Psoas muscle (tissue), 8 donors: ENCODE measurements around the gene TIGIT. TPM values are rescaled to one million over a fixed set of nuclear protein-coding genes. Genes with fewer than 3 reads are reported as not detected.

ENCODE experiments used
- ATAC-seq, 4 donors: fragments of 200-7000 bp; cut with Tn5 transposase; one replicate each; pipeline ENCODE4 v1.9.1; 2020; ENCODE audit warnings: moderate library complexity in 3 of 4, mild to moderate bottlenecking in 2 of 4
- DNase-seq, 2 donors: peaks; one replicate each; pipeline ENCODE4 v3.0.0-alpha.2; 2020
- H3K27ac ChIP-seq: fragments of 200-600 bp; one replicate; pipeline ENCODE4 v1.8.0; 2022
- H3K27me3 ChIP-seq, 3 donors: fragments of 200-600 bp in 1 of 3; one replicate each; pipeline versions ENCODE4 v1.6.1 to v1.8.0; 2013 to 2022; ENCODE audit warnings: low read length in 2 of 3, mild to moderate bottlenecking in 2 of 3, moderate library complexity in 1 of 3; ENCODE audit not compliant: insufficient read depth in 3 of 3
- H3K36me3 ChIP-seq, 2 donors: fragments of 200-600 bp in 1 of 2; one replicate each; pipeline versions ENCODE4 v1.6.1 to v1.8.0; 2013 to 2022; ENCODE audit warnings: low read depth in 1 of 2, mild to moderate bottlenecking in 1 of 2, moderate library complexity in 1 of 2; ENCODE audit not compliant: insufficient read depth in 1 of 2
- H3K4me1 ChIP-seq: fragments of 200-600 bp; one replicate; pipeline ENCODE4 v1.8.0; 2022
- H3K4me3 ChIP-seq: fragments of 200-600 bp; one replicate; pipeline ENCODE4 v1.8.0; 2022; ENCODE audit warnings: mild to moderate bottlenecking
- H3K9me3 ChIP-seq: fragments of 200-600 bp; one replicate; pipeline ENCODE4 v1.8.0; 2022
- WGBS, 3 donors: extraction: QIAGEN DNeasy Blood & Tissue Kit; methylation state at CpG; one replicate each; pipeline versions ENCODE4 v1.1.6 to v1.1.7; 2013; 5-methylcytosine and 5-hydroxymethylcytosine counted together
- intact Hi-C, 2 donors: fragments of 100-400 bp; cut with DNase I; formaldehyde crosslinking; loops; one replicate each; pipeline versions ENCODE4 v1.11.0 to v1.14.2; 2022
- polyA plus RNA-seq, 3 donors: library from polyadenylated mRNA; stranded (reverse); fragments of 200-250 nt; gene quantifications; one replicate each; pipeline ENCODE4 v1.2.3, GENCODE V29; 2013
- total RNA-seq, 4 donors: library from RNA; stranded (reverse); fragmentation: NEBNext Ultra II Directional in 2 of 4; extraction: Animal tissue kit (Norgen Biotek cat#: 25700) in 2 of 4; gene quantifications; one replicate each; pipeline versions ENCODE4 v1.2.1 to v1.2.4, GENCODE V29; 2021 to 2023
- TF ChIP-seq, protein P1 (sequence below): fragments of 200-600 bp; IDR thresholded peaks from one replicate; pipeline ENCODE4 v1.8.0; 2022; ENCODE audit warnings: antibody characterized with exemption
- donor health status: healthy with polysubstance abuse.
- donor health status: DM: no; HTN: no; CAD: no; lungs with moderate emphysema.
- donor health status: Bipolar disorder and iron deficiency.
- donor health status: healthy.
- donor health status: DM: yes; HTN: yes; CAD: no.
- donor health status: DM: no; HTN: no; CAD: no.
- donor health status: DM: no; HTN: no; CAD: no.
- donor health status: DM: yes; HTN: yes; CAD: no.

The TIGIT gene
- total and polyA plus RNA-seq, 7 donors: 0.03 to 0.46 (median 0.07) TPM; not detected in 2

DNA sequence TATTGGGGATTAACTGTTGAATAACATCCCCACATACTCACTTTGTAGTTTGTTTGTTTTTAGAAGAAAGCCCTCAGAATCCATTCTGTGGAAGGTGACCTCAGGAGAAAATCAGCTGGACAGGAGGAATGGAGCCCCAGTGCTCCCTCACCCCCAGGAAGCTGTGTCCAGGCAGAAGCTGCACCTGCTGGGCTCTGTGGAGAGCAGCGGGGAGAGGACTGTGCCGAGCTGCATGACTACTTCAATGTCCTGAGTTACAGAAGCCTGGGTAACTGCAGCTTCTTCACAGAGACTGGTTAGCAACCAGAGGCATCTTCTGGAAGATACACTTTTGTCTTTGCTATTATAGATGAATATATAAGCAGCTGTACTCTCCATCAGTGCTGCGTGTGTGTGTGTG, 14.0 kb downstream of the TIGIT start:
- Histone ChIP-seq H3K9me3 (no peaks in the 10 kb centered on the region), H3K4me1 (no peaks in the 10 kb centered on the region), H3K4me3 (no peak overlapping the region), H3K27ac (no peak overlapping the region), H3K27me3 (no peaks in the 10 kb centered on the region), H3K36me3 (no peaks in the 10 kb centered on the region)
- DNase-seq (no peak), ATAC-seq (no peak)
- TF ChIP-seq, protein P1, sequence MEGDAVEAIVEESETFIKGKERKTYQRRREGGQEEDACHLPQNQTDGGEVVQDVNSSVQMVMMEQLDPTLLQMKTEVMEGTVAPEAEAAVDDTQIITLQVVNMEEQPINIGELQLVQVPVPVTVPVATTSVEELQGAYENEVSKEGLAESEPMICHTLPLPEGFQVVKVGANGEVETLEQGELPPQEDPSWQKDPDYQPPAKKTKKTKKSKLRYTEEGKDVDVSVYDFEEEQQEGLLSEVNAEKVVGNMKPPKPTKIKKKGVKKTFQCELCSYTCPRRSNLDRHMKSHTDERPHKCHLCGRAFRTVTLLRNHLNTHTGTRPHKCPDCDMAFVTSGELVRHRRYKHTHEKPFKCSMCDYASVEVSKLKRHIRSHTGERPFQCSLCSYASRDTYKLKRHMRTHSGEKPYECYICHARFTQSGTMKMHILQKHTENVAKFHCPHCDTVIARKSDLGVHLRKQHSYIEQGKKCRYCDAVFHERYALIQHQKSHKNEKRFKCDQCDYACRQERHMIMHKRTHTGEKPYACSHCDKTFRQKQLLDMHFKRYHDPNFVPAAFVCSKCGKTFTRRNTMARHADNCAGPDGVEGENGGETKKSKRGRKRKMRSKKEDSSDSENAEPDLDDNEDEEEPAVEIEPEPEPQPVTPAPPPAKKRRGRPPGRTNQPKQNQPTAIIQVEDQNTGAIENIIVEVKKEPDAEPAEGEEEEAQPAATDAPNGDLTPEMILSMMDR: no peak
- 70 to 85% (median 75%) methylated on average over 3 of the region's 3 CpGs for WGBS, 3 donors
- intact Hi-C loops: no loop called here

DNA sequence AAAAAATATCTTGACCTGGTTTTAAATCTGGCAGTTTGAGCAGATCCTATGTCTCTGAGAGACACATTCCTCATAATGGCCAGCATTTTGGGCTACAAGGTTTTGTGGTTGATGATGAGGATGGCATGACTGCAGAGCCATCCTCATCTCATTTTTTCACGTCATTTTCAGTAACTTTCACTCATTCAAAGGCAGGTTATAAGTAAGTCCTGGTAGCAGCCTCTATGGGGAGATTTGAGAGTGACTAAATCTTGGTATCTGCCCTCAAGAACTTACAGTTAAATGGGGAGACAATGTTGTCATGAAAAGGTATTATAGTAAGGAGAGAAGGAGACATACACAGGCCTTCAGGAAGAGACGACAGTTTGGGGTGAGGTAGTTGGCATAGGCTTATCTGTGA, 14.5 kb downstream of the TIGIT start:
- no peak for DNase-seq
- intact Hi-C loops: no loop called here
- no peak for ATAC-seq
- 81 to 86% (median 82%) methylated on average over 2 of the region's 2 CpGs for WGBS, 3 donors
- Histone ChIP-seq H3K27me3 (no peaks in the 10 kb centered on the region), H3K36me3 (no peaks in the 10 kb centered on the region), H3K4me1 (no peaks in the 10 kb centered on the region), H3K9me3 (no peaks in the 10 kb centered on the region), H3K27ac (no peak overlapping the region), H3K4me3 (no peak overlapping the region)
- TF ChIP-seq, protein P1: no peak

DNA sequence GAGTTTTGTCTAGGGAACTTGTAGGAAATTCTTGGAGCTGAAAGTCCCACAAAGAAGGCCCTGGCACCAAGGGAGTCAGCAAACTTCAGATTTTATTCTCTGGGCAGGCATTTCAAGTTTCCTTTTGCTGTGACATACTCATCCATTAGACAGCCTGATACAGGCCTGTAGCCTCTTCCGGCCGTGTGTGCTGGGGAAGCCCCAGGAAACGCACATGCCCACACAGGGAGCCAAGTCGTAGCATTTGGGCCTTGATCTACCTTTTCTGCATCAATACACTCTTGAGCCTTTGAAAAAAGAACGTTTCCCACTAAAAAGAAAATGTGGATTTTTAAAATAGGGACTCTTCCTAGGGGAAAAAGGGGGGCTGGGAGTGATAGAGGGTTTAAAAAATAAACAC, 15.0 kb downstream of the TIGIT start:
- Histone ChIP-seq H3K4me3 (no peak overlapping the region), H3K4me1 (no peaks in the 10 kb centered on the region), H3K36me3 (no peaks in the 10 kb centered on the region), H3K27ac (no peak overlapping the region), H3K9me3 (no peaks in the 10 kb centered on the region), H3K27me3 (no peaks in the 10 kb centered on the region)
- TF ChIP-seq, protein P1: no peak
- intact Hi-C loops: no loop called here
- no peak for ATAC-seq
- no peak for DNase-seq
- 64 to 76% (median 75%) methylated on average over 5 of the region's 5 CpGs for WGBS, 3 donors

DNA sequence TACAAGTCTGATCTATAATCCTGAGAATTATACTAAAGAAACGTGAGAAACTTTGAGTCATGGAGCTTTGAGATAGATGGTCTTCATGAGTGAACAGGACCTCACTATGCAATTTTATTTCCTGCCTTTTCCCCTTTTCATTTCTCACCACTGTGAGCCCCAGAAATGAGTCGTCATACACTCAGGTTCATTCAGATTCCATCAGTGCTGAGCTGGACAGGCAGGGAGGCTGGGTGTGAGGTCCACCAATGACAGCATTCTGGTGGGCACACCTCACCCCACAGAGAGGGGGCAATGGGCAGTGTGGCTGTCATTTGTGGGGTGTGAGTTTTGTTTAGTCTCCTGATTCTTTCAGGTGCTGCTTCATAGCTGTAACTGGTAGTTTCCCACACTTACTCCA, 16.9 kb downstream of the TIGIT start:
- Histone ChIP-seq H3K9me3 (no peaks in the 10 kb centered on the region), H3K36me3 (no peaks in the 10 kb centered on the region), H3K27me3 (no peaks in the 10 kb centered on the region), H3K4me3 (no peak overlapping the region), H3K27ac (no peak overlapping the region), H3K4me1 (no peaks in the 10 kb centered on the region)
- intact Hi-C loops: no loop called here
- ATAC-seq (no peak), DNase-seq (no peak)
- 65 to 71% (median 69%) methylated on average over 2 of the region's 2 CpGs for WGBS, 3 donors
- TF ChIP-seq, protein P1: no peak

DNA sequence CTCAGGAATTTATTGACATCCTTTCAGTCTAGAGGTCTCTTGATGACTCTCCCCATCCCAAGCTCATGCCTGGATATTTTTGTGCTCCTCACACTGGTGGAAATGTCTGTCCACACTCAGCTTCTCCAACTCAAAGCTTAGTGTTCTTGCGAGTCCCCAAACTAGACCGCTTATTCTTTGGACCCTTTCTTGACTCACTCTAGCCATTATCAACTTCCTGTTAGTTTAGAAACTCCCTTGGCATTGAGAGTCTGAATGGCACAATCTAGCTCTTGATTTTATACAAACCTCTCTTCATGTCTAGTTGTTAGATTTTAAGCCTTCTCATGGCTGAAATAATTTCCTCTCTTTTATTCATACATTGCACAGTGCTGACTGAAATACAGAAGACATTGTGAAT, 19.6 kb downstream of the TIGIT start:
- WGBS, 3 donors: 95 to 100% (median 96%) methylated on average over 2 of the region's 2 CpGs
- DNase-seq (no peak), ATAC-seq (no peak)
- Histone ChIP-seq H3K4me3 (no peak overlapping the region), H3K4me1 (no peaks in the 10 kb centered on the region), H3K36me3 (no peaks in the 10 kb centered on the region), H3K27ac (no peak overlapping the region), H3K27me3 (no peaks in the 10 kb centered on the region), H3K9me3 (no peaks in the 10 kb centered on the region)
- intact Hi-C loops: no loop called here
- TF ChIP-seq, protein P1: no peak
